Measurements from ENCODE around the gene LDLRAP1. TPM values are rescaled to one million over a fixed set of nuclear protein-coding genes. Genes with fewer than 3 reads are reported as not detected.

LDLRAP1 gene
- total and polyA plus RNA-seq, 9 of the 15 experiments (the other 6 are each of a cell fraction or from before 2014, with no cell fraction given), result 0.56 to 29.6 (median 16.2) TPM

DNA sequence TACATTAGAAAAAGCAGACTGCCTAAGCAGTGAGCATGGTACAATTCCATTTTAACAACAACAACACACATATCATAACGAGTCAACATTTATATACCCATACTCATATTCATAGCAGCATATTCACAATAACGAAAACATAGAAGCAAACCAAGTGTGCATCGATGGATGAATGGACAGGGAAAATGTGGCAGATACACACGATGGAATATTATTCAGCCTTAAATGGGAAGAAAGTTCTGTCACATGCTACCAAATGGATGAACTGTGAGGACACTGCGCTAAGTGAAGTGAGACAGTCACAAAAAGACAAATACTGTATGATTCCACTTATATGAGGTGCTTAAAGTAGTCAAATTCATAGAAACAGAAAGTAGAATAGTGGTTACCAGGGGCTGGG lies 63.7 kb downstream of the LDLRAP1 start (continued):
- TF ChIP-seq ZBTB11 (CRISPR knock-in tag; IDR thresholded peaks at IDR 0.05), result no peak
- TF ChIP-seq, protein P1, sequence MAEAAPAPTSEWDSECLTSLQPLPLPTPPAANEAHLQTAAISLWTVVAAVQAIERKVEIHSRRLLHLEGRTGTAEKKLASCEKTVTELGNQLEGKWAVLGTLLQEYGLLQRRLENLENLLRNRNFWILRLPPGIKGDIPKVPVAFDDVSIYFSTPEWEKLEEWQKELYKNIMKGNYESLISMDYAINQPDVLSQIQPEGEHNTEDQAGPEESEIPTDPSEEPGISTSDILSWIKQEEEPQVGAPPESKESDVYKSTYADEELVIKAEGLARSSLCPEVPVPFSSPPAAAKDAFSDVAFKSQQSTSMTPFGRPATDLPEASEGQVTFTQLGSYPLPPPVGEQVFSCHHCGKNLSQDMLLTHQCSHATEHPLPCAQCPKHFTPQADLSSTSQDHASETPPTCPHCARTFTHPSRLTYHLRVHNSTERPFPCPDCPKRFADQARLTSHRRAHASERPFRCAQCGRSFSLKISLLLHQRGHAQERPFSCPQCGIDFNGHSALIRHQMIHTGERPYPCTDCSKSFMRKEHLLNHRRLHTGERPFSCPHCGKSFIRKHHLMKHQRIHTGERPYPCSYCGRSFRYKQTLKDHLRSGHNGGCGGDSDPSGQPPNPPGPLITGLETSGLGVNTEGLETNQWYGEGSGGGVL (CRISPR knock-in tag; IDR thresholded peaks at IDR 0.05), result no peak
- TF ChIP-seq SMC3 (conservative IDR thresholded peaks at IDR 0.05; ENCODE audit: insufficient read depth, low read depth, low read length), result no peak
- no peak for TF ChIP-seq DDX20 (tag; IDR thresholded peaks at IDR 0.05; ENCODE audit: low read depth)
- no peak for TF ChIP-seq DNMT1 (IDR thresholded peaks at IDR 0.05)
- no peak for TF ChIP-seq KAT2B (IDR thresholded peaks at IDR 0.05; ENCODE audit: low read depth, low read length)
- TF ChIP-seq TEAD2 (tag; IDR thresholded peaks at IDR 0.05), result no peak
- no peak for TF ChIP-seq TAF15 (IDR thresholded peaks at IDR 0.05; ENCODE audit: low read depth, low read length)

Data from K562 (cell line).